Right ventricle myocardium inferior (tissue), 1 donor: ENCODE results near the gene PTOV1. TPM values are rescaled to one million over a fixed set of nuclear protein-coding genes. Genes with fewer than 3 reads are reported as not detected.
A peak's percentile ranks its signal among the peaks of the same experiment; 100 is the strongest.

ENCODE experiments used
- ATAC-seq: fragments of 200-7000 bp; cut with Tn5 transposase; one replicate; pipeline ENCODE4 v1.9.1; 2020; ENCODE audit warnings: mild to moderate bottlenecking, moderate library complexity
- DNase-seq: peaks from one replicate; pipeline ENCODE4 v3.0.0; 2021; ENCODE audit errors: missing footprints
- intact Hi-C: fragments of 100-400 bp; cut with DNase I; formaldehyde crosslinking; loops from one replicate; pipeline ENCODE4 v1.11.0; 2022
- total RNA-seq: library from RNA; stranded (reverse); fragmentation: NEBNext Ultra II Directional; extraction: Animal tissue kit (Norgen Biotek cat#: 25700); gene quantifications from one replicate; pipeline ENCODE4 v1.2.1, GENCODE V29; 2021
- donor health status: DM: no; HTN: yes; CAD: no; lungs with severe emphysema.

PTOV1 gene
- total RNA-seq, 1 donor from 2014 or later = 122 TPM

GRCh38 chr19:49863254-49863934 lies 12.4 kb downstream of the PTOV1 start:
- intact Hi-C loops = no loop called here
- no peak for ATAC-seq
- DNase-seq = no peak

DNA sequence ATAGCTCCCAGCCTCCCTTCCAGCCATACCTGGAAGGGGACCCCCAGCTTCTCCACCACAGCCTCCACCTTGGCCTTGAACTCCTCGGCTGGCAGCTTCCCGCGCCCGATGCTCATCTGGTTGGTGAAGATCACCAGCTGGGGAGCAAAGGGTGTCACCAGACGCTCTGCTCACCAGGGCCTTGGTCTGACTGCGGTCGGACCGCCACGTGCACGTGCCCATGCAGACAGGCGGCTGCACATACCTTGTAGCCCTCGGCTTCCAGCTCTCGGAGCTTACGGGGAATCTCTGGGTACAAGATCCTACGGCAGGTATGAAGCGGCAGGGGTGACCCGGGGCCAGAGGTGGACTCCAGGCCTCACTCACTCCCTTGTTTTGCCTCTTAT lies 13.0 kb downstream of the PTOV1 start:
- intact Hi-C loops = no loop called here

DNA sequence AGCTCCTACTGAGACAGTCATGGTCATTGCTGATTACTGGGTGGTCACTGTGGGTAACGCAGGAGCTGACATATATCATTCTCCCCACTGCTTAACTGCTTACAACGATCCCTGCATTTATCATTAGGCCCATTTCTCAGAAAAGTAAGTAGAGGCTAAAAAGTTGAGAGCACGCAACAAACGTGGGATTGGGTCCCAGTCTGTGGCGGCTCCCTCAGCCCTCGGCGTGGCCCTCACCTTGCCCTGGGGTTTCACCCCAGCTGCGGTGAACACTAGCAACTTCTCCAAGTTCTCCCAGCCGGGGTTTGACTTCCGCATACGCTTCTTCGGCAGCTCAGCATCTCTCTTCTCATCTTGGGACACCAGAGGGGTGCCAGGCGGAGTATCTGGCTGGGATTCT lies 13.9 kb downstream of the PTOV1 start:
- intact Hi-C loops = no loop called here
- no peak for ATAC-seq
- DNase-seq = no peak

More for the DNA sequence above, 13.0 kb downstream of the PTOV1 start:
- ATAC-seq = no peak
- DNase-seq = peak; percentile 46

GRCh38 chr19:49866933-49867782 lies 16.2 kb downstream of the PTOV1 start, which contains the start of gene PNKP:
TSS of gene PNKP (minus strand) at chr19:49867576. CDS start at chr19:49867204, 372 bp downstream.
- peak; percentile 64 for ATAC-seq

DNA sequence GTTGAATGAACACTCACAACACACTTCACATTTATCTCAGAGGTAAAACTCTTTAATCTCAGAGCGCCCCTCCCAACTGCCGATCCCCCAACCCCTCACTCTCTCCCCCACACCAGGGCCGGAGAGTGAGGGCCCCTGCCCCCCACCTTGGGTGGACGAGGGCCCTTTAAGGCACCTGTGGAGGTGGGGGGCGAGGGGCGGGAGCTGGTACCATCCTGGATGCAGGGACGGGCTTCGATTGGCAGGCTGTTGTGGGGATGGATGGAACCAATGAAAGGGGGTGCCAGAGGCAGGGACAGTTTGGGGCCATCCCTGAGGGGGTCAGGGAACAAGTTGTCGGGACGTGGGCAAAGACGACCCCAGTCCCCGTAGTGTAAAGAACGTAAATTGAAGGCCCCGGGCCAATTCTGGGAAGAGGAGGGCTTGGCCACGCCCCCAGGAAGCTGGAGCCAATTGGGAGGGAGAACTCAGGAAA lies 18.1 kb downstream of the PTOV1 start:
- intact Hi-C loops = no loop called here

More at GRCh38 chr19:49866933-49867782, 16.2 kb downstream of the PTOV1 start, which contains the start of gene PNKP:
- intact Hi-C loops = loop anchor here (2.0 kb wide), 1 partner anchor 16 kb away; the partner anchor contains the start of gene PTOV1
- DNase-seq = peak; percentile 96

DNA sequence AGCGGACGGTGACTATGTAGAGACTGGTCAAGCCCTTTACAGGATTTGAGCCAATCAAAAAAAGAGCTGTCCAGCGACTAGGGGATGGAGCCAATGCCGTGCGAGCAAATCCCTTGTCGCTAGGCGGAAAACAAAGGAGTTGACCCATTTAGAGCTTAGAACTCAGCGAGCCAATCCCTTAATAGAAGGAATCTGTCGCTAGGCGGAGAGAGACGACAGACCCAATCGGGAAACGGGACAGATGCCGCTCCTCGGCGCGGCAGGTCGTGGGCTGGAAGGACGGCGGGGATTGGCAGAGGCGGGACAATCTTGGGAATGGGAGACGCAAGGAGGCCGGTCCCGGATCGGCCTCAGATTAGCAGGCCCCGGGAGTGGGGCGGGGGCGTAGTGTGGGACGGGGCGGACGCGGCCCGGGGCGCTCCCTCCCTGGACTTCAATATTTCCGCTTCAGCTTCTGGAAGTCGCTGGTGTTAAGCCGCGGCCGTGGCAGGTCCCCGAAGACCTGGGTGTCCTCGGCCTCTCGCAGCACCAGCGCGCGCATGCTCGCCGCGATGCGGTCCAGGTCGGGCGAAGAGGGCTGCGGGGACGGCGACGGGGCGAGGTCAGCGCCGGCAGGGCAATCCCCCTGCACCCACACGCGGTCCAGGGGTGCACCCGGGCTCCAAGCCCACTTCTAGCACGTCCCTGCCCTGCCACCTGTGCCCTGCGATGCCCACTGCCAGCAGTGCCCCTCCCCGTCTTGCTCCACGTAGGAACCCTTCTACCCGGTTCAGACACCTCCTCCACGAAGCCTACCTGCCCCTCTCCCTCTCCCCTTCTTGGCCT lies 18.7 kb downstream of the PTOV1 start:
- intact Hi-C loops = loop anchor here (10.0 kb wide), 1 partner anchor 375 kb away; the partner anchor contains the start of gene RPS11
- DNase-seq (peak; percentile 95), ATAC-seq (peak; percentile 81)

More for the DNA sequence above, 18.1 kb downstream of the PTOV1 start:
- DNase-seq (no peak), ATAC-seq (peak; percentile 3)

GRCh38 chr19:49870309-49870901 lies 19.4 kb downstream of the PTOV1 start:
- DNase-seq (peak; percentile 61), ATAC-seq (no peak)
- intact Hi-C loops = loop anchor here (10.0 kb wide), 1 partner anchor 376 kb away; the partner anchor contains the start of gene RPS11

DNA sequence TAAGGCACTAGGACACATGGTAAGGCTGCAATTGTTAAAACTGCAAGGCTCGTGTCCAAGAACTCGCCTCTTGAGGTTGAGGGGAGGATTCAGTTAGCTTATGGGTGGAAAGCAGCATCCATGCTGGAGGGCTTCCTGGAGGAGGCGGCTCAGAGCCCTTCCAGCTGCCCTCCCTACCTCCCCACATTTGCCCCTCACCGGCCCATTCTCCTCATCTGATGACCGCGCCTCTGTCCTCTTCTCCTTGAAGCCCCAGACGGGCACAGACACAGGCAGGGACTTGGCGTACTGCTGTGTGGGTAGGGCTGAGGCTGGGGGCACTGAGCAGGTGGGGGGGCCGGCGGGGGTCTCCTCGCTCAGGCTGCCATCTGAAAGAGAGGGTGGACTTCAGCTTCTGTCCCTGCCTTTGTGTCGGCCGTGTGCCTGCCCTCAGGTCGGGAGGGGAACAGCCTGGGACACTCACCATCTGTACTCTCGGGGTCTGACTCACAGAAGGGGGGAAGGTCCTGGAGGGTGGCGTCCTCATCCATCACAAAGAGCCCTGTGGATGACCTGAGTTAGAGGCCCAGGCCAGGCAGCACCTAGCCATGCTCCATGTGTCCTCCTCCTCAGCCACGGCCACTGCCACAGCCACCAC lies 20.5 kb downstream of the PTOV1 start:
- ATAC-seq = no peak
- intact Hi-C loops = loop anchor here (10.0 kb wide), 1 partner anchor 377 kb away; the partner anchor contains the start of gene RPS11
- no peak for DNase-seq

GRCh38 chr19:49872245-49873128 lies 21.5 kb downstream of the PTOV1 start:
- DNase-seq = no peak
- no peak for ATAC-seq
- intact Hi-C loops = loop anchor here (10.0 kb wide), 1 partner anchor 378 kb away; the partner anchor contains the start of gene RPS11

DNA sequence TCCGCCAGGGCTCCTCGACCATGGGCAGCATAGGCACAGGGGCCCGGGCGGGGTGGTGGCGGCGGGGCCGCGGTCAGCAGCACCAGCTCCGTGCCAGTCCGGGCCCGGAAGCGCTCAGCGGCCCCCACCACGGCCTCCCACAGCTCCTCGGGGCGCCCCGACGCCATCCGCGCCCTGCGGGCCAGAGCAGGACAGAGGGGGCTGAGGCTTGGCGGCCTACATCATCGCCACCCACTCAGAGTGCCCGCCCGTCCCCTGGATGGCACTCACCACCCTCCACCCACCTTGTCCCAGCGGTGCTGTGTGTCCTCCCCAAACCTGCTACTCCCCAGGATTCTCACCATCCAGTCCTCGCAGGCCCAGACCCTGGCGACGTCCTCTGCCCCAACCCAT lies 22.2 kb downstream of the PTOV1 start:
- intact Hi-C loops = loop anchor here (10.0 kb wide), 1 partner anchor 378 kb away; the partner anchor contains the start of gene RPS11
- DNase-seq = no peak

DNA sequence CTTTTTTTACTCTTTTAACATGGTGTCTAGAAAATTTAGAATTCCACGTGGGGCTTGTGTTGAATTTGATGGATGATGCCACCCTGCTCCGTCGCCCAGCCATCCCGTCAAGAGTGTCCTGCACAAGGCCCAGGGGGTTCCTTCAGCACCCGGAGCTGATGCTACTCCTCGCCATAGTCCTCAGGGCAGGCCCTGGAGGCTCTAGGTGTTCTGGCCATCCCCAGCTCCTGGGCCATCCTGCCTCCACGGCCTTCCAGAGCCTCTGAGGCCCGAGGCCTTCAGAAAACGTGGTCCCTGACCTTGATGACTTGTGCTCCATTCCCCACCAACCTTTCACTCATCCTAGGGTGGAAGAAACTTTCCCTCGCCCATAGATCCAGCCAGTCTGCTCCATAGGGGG lies 22.9 kb downstream of the PTOV1 start:
- no peak for DNase-seq

More for the DNA sequence above, 22.2 kb downstream of the PTOV1 start:
- ATAC-seq = no peak

DNA sequence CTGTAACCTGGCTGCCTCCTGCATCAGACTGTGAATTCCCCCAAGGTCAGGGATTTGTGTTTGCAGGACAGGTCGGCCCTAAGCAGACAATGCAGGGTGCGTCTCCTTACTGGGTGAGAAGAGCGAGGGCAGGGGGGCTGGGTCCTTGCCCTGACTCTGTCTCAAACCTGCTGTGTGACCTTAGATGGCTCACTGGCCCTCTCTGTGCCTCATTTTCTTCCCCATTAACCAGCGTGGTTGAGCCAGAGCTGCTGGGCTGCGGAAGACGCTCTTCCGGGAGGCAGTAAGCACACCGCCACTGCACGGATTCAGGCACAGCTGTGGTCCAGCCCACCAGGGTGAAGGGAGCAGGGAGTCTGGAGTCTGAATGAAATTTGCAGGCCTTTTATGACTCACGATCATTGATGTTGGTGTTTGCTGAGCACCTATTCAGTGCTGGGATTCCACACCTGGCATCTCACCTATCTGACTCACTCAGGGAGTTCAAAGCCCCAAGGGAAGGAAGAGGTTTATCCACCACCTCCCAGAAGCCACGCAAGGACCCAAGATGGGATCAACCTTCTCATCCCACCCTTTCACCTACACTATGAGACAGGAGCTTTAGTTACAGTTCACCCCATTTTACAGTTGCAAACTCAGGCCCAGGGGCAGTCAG lies 23.7 kb downstream of the PTOV1 start:
- intact Hi-C loops = loop anchor here (5.0 to 10.0 kb wide), 2 partner anchors 197 to 380 kb away; partner anchors contain the start of genes PRMT1 and RPS11
- ATAC-seq = no peak
- DNase-seq = no peak

More for the DNA sequence above, 22.9 kb downstream of the PTOV1 start:
- ATAC-seq = no peak
- intact Hi-C loops = loop anchor here (10.0 kb wide), 1 partner anchor 379 kb away; the partner anchor contains the start of gene RPS11

DNA sequence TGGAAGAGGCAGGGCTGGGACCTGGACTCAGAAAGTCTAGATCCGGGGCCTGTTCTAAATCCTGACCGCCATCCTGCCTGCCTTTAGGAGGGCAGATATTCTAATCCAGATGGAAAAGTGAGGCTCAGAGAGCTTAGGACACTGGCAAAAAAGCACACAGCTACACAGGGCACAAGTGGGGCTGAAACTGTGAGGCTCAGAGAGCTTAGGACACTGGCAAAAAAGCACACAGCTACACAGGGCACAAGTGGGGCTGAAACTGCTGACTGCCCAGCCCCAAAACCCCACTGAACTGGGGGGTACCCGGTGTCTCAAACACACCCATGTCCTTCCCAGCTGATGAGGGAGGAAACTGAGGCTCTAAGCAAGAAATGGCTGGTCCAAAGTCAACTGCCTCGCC lies 24.2 kb downstream of the PTOV1 start:
- ATAC-seq (no peak), DNase-seq (no peak)
- intact Hi-C loops = loop anchor here (5.0 to 10.0 kb wide), 2 partner anchors 198 to 380 kb away; partner anchors contain the start of genes PRMT1 and RPS11

DNA sequence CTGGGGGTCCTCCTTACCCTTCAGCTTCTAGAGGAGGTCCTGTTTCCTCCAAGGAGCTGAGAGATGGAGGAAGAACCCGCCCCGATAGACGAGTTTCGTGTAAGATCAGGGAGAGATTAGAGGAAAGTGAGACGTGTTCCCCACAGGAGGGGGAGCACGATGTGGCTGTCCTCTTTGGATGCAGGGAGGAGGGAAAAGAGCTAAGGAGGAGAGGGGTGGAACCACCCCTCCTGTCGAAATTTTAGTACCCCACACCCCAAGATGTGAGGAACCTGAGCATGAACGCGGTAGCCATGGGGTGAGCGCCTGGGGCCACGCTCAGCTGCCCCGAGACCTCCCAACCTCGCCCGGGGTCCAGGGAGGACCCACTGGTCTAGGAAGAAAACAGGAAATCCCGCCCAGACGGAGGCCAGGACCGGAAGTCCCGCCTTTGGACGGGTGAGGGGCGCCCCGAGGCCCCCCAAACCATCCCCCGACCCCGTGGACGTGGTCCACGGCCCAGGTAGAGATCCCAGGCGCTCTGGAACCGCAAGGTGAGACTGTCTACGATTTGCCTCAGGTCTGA lies 25.0 kb downstream of the PTOV1 start:
- ATAC-seq (peak; percentile 5), DNase-seq (peak; percentile 86)
- intact Hi-C loops = loop anchor here (2.0 to 10.0 kb wide), 3 partner anchors 59 to 381 kb away; partner anchors contain the start of genes PRMT1 and RPS11

DNA sequence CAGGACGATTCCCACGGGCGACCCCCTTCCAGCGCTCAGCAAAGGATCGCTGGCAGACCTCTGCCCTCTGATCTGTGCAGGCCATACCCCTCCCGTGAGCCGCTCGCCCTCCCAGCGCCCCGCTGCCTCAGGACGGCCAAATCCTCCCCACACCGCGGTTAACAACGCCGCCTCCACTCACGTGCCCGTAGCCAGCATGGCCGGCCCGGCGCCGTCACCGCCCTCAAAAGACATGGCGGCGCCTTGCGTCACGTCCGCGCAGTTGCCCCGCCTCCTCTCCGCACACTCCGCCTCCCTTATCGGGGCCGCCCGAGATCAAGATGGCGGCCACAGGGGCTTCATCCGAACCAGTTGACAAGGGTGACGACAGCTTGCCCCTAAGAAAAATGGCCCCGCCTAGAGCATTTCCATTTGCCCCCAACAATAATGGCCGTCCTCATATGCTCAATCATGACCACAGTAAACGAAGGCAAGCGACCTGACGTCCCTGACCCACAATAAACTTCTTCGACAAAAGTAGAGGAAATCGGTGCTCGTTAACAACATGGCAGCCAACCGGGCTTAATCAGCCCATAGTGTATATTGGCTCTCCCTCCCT lies 25.6 kb downstream of the PTOV1 start:
- peak; percentile 99 for DNase-seq
- intact Hi-C loops = loop anchor here (1.0 to 10.0 kb wide), 4 partner anchors 60 to 382 kb away; partner anchors contain the start of genes PRMT1 and RPS11
- ATAC-seq = peak; percentile 77
